ES-I3 (cell line): ENCODE results near the gene C13orf46.

Experiments used
- H3K36me3 ChIP-seq: 2 replicates; pipeline ENCODE4 v1.6.1; 2013; ENCODE audit warnings: mild to moderate bottlenecking, low read length, control low read depth, moderate library complexity; ENCODE audit not compliant: insufficient read depth
- H3K4me1 ChIP-seq: 2 replicates; pipeline ENCODE4 v1.6.1; 2013; ENCODE audit warnings: mild to moderate bottlenecking, control low read depth, low read length; ENCODE audit not compliant: insufficient read depth
- H3K9ac ChIP-seq: 2 replicates; pipeline ENCODE4 v1.6.1; 2013; ENCODE audit warnings: low read depth, mild to moderate bottlenecking, low read length, moderate library complexity
- H3K9me3 ChIP-seq: 2 replicates; pipeline ENCODE4 v1.6.1; 2013; ENCODE audit warnings: mild to moderate bottlenecking, low read length, moderate library complexity; ENCODE audit not compliant: control insufficient read depth, insufficient read depth

Gene C13orf46

GRCh38 chr13:114015111-114015968 is 41.5 kb upstream of the C13orf46 start:
- Histone ChIP-seq H3K4me1 (no peaks in the 10 kb centered on the region), H3K9ac (no peak overlapping the region), H3K9me3 (no peaks in the 10 kb centered on the region), H3K36me3 (peaks cover 4% of the 10 kb centered on the region; the same call in 1 of the 2 replicates)

DNA sequence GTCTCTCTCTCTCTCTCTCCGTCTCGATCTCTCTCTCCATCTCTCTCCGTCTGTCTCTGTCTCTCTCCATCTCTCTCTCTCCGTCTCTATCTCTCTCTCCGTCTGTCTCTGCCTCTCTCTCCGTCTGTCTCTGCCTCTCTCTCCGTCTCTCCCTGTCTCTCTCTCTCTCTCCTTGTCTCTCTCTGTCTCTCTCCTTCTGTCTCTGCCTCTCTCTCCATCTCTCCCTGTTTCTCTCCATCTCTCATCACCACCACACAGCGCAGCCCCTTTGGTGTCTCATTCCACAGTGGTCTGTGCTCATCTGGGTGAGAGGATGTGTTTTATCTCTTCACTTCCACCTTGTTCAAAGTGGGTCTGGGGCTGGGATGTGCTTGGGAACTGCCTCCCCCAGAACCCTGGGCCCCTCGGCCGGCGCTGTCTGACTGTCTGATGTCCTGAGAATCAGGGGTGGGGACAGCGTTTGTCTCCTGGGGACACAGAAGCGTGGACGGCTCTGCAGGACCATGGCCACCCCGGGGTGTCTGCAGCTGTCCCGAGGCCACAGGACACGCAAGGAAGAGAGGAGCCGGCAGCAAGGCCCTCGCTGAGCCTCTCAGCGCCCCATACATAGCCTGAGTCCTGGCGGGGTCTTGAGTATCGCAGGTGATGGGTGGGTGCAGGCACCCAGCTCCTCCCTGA is 40.2 kb upstream of the C13orf46 start:
- H3K9me3 ChIP-seq = no peaks in the 10 kb centered on the region
- H3K4me1 ChIP-seq = no peaks in the 10 kb centered on the region
- H3K9ac ChIP-seq = no peak overlapping the region
- H3K36me3 ChIP-seq = peaks cover 4% of the 10 kb centered on the region; the same call in 1 of the 2 replicates

GRCh38 chr13:114013336-114013735 is 39.5 kb upstream of the C13orf46 start:
- Histone ChIP-seq H3K9me3 (no peaks in the 10 kb centered on the region), H3K4me1 (no peaks in the 10 kb centered on the region), H3K36me3 (peaks cover 4% of the 10 kb centered on the region; the same call in 1 of the 2 replicates), H3K9ac (no peak overlapping the region)

GRCh38 chr13:114012921-114013320 is 39.0 kb upstream of the C13orf46 start:
- H3K36me3 ChIP-seq = peaks cover 4% of the 10 kb centered on the region; the same call in 1 of the 2 replicates
- H3K9me3 ChIP-seq = no peaks in the 10 kb centered on the region
- H3K4me1 ChIP-seq = no peaks in the 10 kb centered on the region
- H3K9ac ChIP-seq = no peak overlapping the region

DNA sequence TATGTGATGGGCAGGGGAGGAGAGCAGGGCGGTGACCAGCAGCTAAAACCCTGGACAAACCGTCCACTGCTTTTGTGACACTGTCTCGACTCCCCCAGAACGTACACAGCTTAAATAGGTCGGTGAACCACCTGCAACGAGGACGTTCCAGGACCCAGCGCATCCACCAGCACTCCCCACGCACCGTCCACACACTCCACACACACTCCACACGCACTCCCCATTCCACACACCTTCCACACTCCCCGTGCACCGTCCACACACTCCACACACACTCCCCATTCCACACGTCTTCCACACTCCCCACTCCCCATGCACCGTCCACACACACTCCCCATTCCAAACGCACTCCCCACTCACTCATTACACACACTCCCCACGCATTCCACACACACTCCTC is 38.3 kb upstream of the C13orf46 start:
- Histone ChIP-seq H3K9ac (no peak overlapping the region), H3K36me3 (peaks cover 4% of the 10 kb centered on the region; the same call in 1 of the 2 replicates), H3K9me3 (no peaks in the 10 kb centered on the region), H3K4me1 (no peaks in the 10 kb centered on the region)

GRCh38 chr13:114011226-114011625 is 37.4 kb upstream of the C13orf46 start:
- Histone ChIP-seq H3K36me3 (peaks cover 4% of the 10 kb centered on the region; the same call in 1 of the 2 replicates), H3K4me1 (no peaks in the 10 kb centered on the region), H3K9me3 (no peaks in the 10 kb centered on the region), H3K9ac (no peak overlapping the region)

- no peaks in the 10 kb centered on the region for H3K9me3 ChIP-seq
- no peaks in the 10 kb centered on the region for H3K4me1 ChIP-seq
- peaks cover 4% of the 10 kb centered on the region; the same call in 1 of the 2 replicates for H3K36me3 ChIP-seq
- no peak overlapping the region for H3K9ac ChIP-seq
Observed at GRCh38 chr13:114010401-114011101, 36.7 kb upstream of the C13orf46 start.

DNA sequence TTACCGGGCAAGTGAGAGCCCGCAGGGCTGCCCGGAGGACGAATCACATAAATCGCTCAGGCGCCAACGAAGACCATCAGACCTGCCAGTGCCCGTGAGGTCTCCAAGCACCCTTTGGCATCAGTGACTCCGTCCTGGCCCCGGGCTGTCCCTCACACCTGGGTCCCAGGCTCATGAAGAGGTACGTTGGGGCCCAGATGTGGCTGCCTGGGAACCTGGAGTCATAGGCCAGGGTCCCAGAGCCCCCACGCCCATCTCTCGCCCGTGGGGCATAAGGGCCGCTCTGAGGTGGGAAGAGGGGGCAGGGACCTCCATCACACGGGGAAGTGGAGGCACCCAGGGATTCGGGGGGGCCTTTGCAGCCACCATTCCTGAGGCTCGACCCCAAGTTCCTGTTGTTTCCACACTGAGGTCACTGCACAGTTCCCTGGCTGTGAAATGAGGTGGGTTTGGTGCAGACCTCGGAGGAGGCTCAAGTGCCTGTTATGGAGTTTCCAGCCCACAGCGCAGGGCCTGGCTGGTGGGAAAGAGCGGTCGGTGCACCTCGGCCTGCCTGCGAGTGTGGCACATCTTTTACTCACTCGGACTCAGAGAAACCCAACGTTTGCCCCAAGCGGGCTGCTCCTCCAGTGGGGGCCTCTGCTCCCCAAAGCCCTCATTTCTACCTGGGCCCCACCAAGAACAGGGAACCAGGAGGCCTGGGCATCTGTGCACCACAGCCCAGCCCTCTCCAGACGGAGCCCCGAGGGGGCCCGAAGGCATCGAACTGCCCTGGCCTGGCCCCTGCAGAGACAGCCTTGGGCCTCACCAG is 35.9 kb upstream of the C13orf46 start:
- H3K9me3 ChIP-seq = no peaks in the 10 kb centered on the region
- no peaks in the 10 kb centered on the region; the same call in 1 of the 2 replicates for H3K36me3 ChIP-seq
- no peak overlapping the region for H3K9ac ChIP-seq
- no peaks in the 10 kb centered on the region for H3K4me1 ChIP-seq

DNA sequence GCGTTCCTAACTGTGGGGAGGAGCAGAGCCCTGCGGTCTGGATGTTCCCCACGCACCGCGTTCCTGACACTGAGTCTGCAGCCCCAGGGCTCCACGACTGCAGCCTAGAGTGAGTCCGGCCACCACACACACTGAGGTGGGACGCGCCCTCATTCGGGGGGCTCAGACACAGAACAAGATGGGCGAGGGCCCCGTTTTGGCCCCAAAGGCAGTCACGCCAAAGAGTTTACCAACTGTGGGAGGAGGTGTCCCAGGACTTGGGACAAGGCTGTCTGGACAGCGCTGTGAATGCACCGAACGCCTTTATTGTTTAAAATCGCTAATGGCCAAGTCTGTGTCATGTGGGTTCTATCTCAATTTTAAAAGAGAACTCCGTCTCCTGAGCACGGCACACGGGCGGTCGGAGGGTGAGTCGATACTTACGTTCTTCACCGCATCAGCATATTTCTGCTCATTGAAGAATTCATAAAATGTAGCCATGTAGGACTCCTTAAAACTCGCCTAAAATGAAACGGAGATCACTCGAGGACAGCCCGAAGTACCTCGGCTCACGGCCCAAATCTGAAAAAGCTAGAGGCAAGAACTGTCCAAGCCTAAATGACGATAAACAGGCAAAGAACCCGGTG is 35.2 kb upstream of the C13orf46 start:
- H3K36me3 ChIP-seq = no peaks in the 10 kb centered on the region; the same call in 1 of the 2 replicates
- no peaks in the 10 kb centered on the region for H3K9me3 ChIP-seq
- H3K4me1 ChIP-seq = no peaks in the 10 kb centered on the region
- no peak overlapping the region for H3K9ac ChIP-seq

GRCh38 chr13:114007566-114007965 is 33.7 kb upstream of the C13orf46 start:
- no peaks in the 10 kb centered on the region for H3K36me3 ChIP-seq
- no peaks in the 10 kb centered on the region for H3K9me3 ChIP-seq
- H3K9ac ChIP-seq = no peak overlapping the region
- H3K4me1 ChIP-seq = no peaks in the 10 kb centered on the region

GRCh38 chr13:114005206-114005724 is 31.4 kb upstream of the C13orf46 start:
- Histone ChIP-seq H3K4me1 (no peaks in the 10 kb centered on the region), H3K9me3 (no peaks in the 10 kb centered on the region), H3K36me3 (no peaks in the 10 kb centered on the region), H3K9ac (no peak overlapping the region)

- H3K9ac ChIP-seq = no peak overlapping the region
Observed at GRCh38 chr13:114004420-114005205, 30.7 kb upstream of the C13orf46 start.

More at GRCh38 chr13:114004420-114005205, 30.7 kb upstream of the C13orf46 start:
- no peaks in the 10 kb centered on the region for H3K36me3 ChIP-seq
- H3K4me1 ChIP-seq = no peaks in the 10 kb centered on the region
- no peaks in the 10 kb centered on the region for H3K9me3 ChIP-seq
